Gastrocnemius medialis (tissue), 4 donors: ENCODE measurements around the gene MIF.

Experiments used
- POLR2A ChIP-seq, 2 donors: fragments of 450-650 bp; IDR thresholded peaks; one replicate each; pipeline ENCODE4 v1.6.1; 2017; ENCODE audit warnings: antibody characterized with exemption in 2 of 2, mild to moderate bottlenecking in 2 of 2, moderate library complexity in 2 of 2
- TF ChIP-seq, protein P1 (sequence below), 5 experiments: fragments of 450-650 bp in 3 of 5; fragments of 200-600 bp in 2 of 5; sonication (generic) in 2 of 5; IDR thresholded peaks in 4 of 5; conservative IDR thresholded peaks in 1 of 5; 1 replicate in 4 of 5; 2 replicates in 1 of 5; pipeline ENCODE4 v1.5.1; 2016 to 2019; ENCODE audit warnings: antibody characterized with exemption in 5 of 5, mild to moderate bottlenecking in 3 of 5, moderate library complexity in 3 of 5

DNA sequence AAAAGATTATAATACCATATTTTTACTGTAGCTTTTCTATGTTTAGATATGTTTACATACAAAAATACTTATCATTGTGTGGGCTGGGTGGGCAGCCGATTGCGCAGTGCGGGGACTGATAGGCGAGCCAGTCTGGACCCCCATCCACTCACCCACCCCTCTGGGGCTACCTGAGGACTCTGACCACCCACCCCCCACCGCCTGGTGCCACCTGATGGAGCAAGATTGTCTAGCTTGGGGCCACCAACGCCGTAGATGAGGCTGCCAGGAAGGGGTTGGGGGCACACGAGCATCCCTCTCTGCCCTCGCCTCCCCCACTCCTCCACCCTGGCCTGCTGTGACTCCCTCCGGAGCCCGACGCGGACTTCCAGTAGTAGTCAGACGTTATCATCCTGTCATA lies 32.4 kb downstream of the MIF start:
- TF ChIP-seq POLR2A (IDR thresholded peaks at IDR 0.05) = no peak
- TF ChIP-seq, protein P1, sequence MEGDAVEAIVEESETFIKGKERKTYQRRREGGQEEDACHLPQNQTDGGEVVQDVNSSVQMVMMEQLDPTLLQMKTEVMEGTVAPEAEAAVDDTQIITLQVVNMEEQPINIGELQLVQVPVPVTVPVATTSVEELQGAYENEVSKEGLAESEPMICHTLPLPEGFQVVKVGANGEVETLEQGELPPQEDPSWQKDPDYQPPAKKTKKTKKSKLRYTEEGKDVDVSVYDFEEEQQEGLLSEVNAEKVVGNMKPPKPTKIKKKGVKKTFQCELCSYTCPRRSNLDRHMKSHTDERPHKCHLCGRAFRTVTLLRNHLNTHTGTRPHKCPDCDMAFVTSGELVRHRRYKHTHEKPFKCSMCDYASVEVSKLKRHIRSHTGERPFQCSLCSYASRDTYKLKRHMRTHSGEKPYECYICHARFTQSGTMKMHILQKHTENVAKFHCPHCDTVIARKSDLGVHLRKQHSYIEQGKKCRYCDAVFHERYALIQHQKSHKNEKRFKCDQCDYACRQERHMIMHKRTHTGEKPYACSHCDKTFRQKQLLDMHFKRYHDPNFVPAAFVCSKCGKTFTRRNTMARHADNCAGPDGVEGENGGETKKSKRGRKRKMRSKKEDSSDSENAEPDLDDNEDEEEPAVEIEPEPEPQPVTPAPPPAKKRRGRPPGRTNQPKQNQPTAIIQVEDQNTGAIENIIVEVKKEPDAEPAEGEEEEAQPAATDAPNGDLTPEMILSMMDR (IDR thresholded peaks at IDR 0.05 in 4 of 5, conservative IDR thresholded peaks at IDR 0.05 in 1 of 5) = no peak
